ENCODE data around the gene GNG8. TPM values are rescaled to one million over a fixed set of nuclear protein-coding genes. Genes with fewer than 3 reads are reported as not detected.
A peak's percentile ranks its signal among the peaks of the same experiment; 100 is the strongest.

The GNG8 gene
- 1 to 10 TPM in 1 of 3 donors, not detected in 2; 2.3 TPM for total RNA-seq
- long read RNA-seq, donor 1: 0 reads
- long read RNA-seq, donor 2: 0 reads

DNA sequence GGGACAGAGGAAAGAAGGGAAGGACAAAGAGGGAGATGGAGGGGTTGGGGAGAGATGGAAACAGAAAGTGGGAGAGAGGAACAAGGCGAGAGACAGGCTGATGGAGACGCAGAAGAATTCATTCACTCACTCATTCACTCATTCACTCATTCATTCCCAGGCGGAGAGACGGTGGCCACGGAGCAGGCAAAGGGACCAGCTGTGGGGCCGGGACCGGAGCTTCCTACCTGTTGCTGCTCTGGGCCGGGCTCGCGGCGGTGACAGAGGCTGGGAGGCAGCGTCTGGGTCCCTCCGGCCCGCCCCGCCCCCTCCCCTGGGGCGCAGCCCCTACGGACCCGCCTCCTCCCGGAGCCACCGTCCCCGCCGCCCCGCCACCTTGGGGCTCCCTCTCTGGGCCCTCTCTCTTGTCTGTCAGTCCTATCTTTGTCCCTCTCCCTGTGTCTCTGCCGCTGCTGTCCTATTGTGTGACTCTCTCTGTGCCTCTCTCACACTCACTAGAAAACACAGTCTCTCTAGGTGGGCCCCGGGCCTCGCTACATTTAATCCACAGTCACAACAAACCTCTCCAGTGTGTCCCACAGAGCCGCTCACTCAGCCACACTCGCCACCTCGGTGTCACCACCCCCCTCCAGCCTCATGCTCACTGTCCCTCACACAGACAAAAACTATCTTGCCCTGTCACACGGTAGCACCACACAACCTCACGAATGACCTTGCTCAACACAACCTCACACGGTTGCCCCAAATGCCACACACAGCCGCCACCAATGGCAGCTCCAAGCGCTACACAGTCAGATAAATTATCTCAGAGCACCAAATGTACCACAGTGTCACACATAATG lies at the start of gene GNG8:
TSS of gene GNG8 (minus strand) at position 283 of the 842 bp plus-strand sequence. CDS start 1,520 bp downstream, outside the sequence.
- peaks cover 13% of the 10 kb centered on the region for H3K4me1 ChIP-seq (ENCODE audit: low read depth)
- no peak within 1 kb of the TSS for H3K4me3 ChIP-seq
- H3K36me3 ChIP-seq (ENCODE audit: low read depth): no peaks in the 10 kb centered on the region
- intact Hi-C loops (cut with DNase I, micrococcal nuclease): no loop called here
- no peak for TF ChIP-seq CTCF (IDR thresholded peaks at IDR 0.05)
- DNase-seq: no peak
- ATAC-seq: no peak
- H3K9me3 ChIP-seq: no peaks in the 10 kb centered on the region

DNA sequence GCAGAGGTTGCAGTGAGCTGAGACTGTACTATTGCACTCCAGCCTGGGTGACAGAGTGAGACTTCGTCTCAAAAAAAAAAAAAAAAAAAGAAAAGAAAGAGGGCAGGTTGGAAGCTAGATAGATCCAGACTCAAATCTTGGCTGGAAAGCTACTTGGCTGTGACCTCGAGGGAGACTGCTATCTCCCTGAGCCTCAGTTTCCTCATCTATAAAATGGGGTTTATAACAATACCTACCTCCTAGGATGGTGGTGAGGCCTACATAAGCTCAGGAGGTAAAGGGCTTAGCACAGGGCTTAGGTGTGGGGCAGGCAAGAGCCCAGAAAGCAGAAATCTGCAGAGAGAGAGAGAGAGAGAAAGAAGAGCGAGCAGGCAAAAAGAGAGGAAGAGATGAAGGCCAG lies 49.2 kb upstream of the GNG8 start:
- ATAC-seq (no peak), DNase-seq (no peak)
- peaks cover 7% of the 10 kb centered on the region for H3K36me3 ChIP-seq (ENCODE audit: low read depth)
- H3K9me3 ChIP-seq: no peaks in the 10 kb centered on the region
- TF ChIP-seq CTCF (IDR thresholded peaks at IDR 0.05): no peak
- H3K4me1 ChIP-seq (ENCODE audit: low read depth): no peaks in the 10 kb centered on the region
- intact Hi-C loops (cut with DNase I, micrococcal nuclease): no loop called here
- no peak overlapping the region for H3K4me3 ChIP-seq

DNA sequence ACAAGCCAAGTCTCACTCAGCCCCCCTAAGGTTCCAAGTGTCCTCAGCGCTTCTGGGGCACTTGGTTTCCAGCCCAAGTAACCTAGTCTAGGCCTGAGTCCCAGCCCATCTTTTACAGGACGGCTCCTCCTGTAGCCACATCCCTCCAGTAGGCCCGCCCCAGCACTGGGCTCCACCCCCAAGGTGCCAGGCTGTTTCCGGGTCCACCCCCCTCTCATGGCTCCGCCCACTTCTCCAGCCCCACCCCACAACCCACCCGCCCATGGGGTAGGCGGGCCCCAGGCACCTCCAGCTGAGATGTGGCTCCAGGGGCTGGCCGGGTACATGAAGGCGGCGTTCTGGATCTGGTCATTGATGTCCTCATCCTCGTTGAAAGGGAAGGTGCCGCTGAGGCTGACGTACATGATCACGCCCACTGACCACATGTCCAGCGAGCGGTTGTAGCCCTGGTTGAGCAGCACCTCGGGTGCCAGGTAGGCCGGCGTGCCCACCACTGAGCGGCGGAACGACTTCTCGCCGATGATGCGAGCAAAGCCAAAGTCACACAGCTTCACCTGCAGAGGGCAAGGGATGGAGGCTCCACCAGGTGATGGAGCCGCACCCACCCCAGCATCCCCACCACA lies 42.2 kb upstream of the GNG8 start:
- H3K4me3 ChIP-seq: no peak overlapping the region
- DNase-seq (peak in 2 of 3 donors; percentile 53 to 61), ATAC-seq (peak; percentile 83)
- no peaks in the 10 kb centered on the region for H3K4me1 ChIP-seq (ENCODE audit: low read depth)
- peaks cover 10% of the 10 kb centered on the region for H3K36me3 ChIP-seq (ENCODE audit: low read depth)
- intact Hi-C loops (cut with DNase I, micrococcal nuclease): no loop called here
- no peaks in the 10 kb centered on the region for H3K9me3 ChIP-seq
- TF ChIP-seq CTCF (IDR thresholded peaks at IDR 0.05): no peak

- no peaks in the 10 kb centered on the region for H3K9me3 ChIP-seq
- H3K4me3 ChIP-seq: no peak overlapping the region
- peaks cover 10% of the 10 kb centered on the region for H3K36me3 ChIP-seq (ENCODE audit: low read depth)
- intact Hi-C loops (cut with DNase I, micrococcal nuclease): no loop called here
- DNase-seq (no peak), ATAC-seq (peak; percentile 52)
- no peak for TF ChIP-seq CTCF (IDR thresholded peaks at IDR 0.05)
- no peaks in the 10 kb centered on the region for H3K4me1 ChIP-seq (ENCODE audit: low read depth)
Observed at GRCh38 chr19:46674416-46675178, 38.6 kb upstream of the GNG8 start.

- Histone ChIP-seq H3K4me1 (ENCODE audit: low read depth) (no peaks in the 10 kb centered on the region), H3K9me3 (no peaks in the 10 kb centered on the region), H3K4me3 (no peak overlapping the region), H3K36me3 (ENCODE audit: low read depth) (peaks cover 10% of the 10 kb centered on the region)
- ATAC-seq (no peak), DNase-seq (no peak)
- intact Hi-C loops (cut with DNase I, micrococcal nuclease): no loop called here
- TF ChIP-seq CTCF (IDR thresholded peaks at IDR 0.05): no peak
Observed at GRCh38 chr19:46670813-46671212, 34.8 kb upstream of the GNG8 start.

Data from mucosa of descending colon (tissue), 3 donors.